H1 (cell line): Measurements from ENCODE around the gene ADPRH. TPM values are rescaled to one million over a fixed set of nuclear protein-coding genes. Genes with fewer than 3 reads are reported as not detected.

Experiments used
- CTCF ChIA-PET: fragments of 300-600 bp; sonication (Branson Sonifier 250); formaldehyde crosslinking; loops from one replicate; lab custom pipeline; 2021; ENCODE audit not compliant: partially characterized antibody; lab: Charles Lee
- POLR2A ChIA-PET: fragments of 300-600 bp; sonication (Branson Sonifier 250); formaldehyde crosslinking; loops from one replicate; lab custom pipeline; 2021; ENCODE audit warnings: inconsistent platforms; ENCODE audit not compliant: partially characterized antibody; lab: Charles Lee
- DNase-seq, 2 experiments: peaks; one replicate each; pipeline versions ENCODE4 v3.0.0 to v3.0.0-alpha.2; 2010 to 2022; ENCODE audit warnings: low spot score in 2 of 2, low read depth in 1 of 2, mixed read lengths in 1 of 2
- FAIRE-seq: peaks from 2 replicates; lab custom pipeline; 2011; peaks lifted over from hg19 to GRCh38; lab: Jason Lieb, UNC
- H2AFZ ChIP-seq: 2 replicates; pipeline ENCODE4 v1.8.1; 2012; ENCODE audit warnings: low read length, inconsistent platforms
- H2AK5ac ChIP-seq: 2 replicates; pipeline ENCODE4 v1.6.1; 2013; ENCODE audit warnings: low read depth, low read length
- H2BK120ac ChIP-seq: replicated peaks from 2 replicates; pipeline ENCODE3; 2013; ENCODE audit warnings: low read depth, low read length, inconsistent platforms
- H2BK12ac ChIP-seq: 2 replicates; pipeline ENCODE4 v1.6.1; 2013; ENCODE audit warnings: low read depth, low read length
- H2BK15ac ChIP-seq: 2 replicates; pipeline ENCODE4 v1.6.1; 2013; ENCODE audit warnings: low read length
- H2BK20ac ChIP-seq: 2 replicates; pipeline ENCODE4 v1.6.1; 2013; ENCODE audit warnings: low read length
- H2BK5ac ChIP-seq: 2 replicates; pipeline ENCODE4 v1.6.1; 2013; ENCODE audit warnings: low read depth, low read length
- H3K14ac ChIP-seq: 2 replicates; pipeline ENCODE4 v1.6.1; 2013; ENCODE audit warnings: inconsistent platforms; ENCODE audit not compliant: insufficient read length
- H3K18ac ChIP-seq: 2 replicates; pipeline ENCODE4 v1.6.1; 2013; ENCODE audit warnings: low read length; ENCODE audit errors: extremely low read depth
- H3K23ac ChIP-seq: 2 replicates; pipeline ENCODE4 v1.6.1; 2013; ENCODE audit warnings: inconsistent platforms; ENCODE audit not compliant: insufficient read length
- H3K23me2 ChIP-seq: 2 replicates; pipeline ENCODE4 v1.6.1; 2013; ENCODE audit warnings: low read depth, low read length
- H3K27ac ChIP-seq: 2 replicates; pipeline ENCODE4 v1.6.1; 2011; ENCODE audit warnings: low read depth, low read length, inconsistent platforms
- H3K27me3 ChIP-seq, 4 experiments: replicated peaks in 1 of 4; 1 replicate in 1 of 4; 2 replicates in 3 of 4; pipeline versions ENCODE4 v1.6.1 to v1.8.1; 2011 to 2013; ENCODE audit warnings: low read length in 3 of 4, mild to moderate bottlenecking in 3 of 4, inconsistent platforms in 2 of 4, mixed read lengths in 2 of 4, moderate library complexity in 1 of 4; ENCODE audit not compliant: control insufficient read depth in 3 of 4, insufficient read depth in 3 of 4; ENCODE audit errors: extremely low read depth in 1 of 4
- H3K36me3 ChIP-seq, 4 experiments: 2 replicates each; pipeline versions ENCODE4 v1.6.1 to v1.8.1; 2011 to 2013; ENCODE audit warnings: mild to moderate bottlenecking in 4 of 4, low read length in 3 of 4, moderate library complexity in 2 of 4, control low read depth in 1 of 4, inconsistent platforms in 1 of 4; ENCODE audit not compliant: insufficient read depth in 4 of 4, control insufficient read depth in 2 of 4
- H3K4ac ChIP-seq: replicated peaks from 2 replicates; pipeline ENCODE3; 2013; ENCODE audit warnings: low read length, low read depth, mixed read lengths, inconsistent platforms; ENCODE audit not compliant: insufficient read length
- H3K4me1 ChIP-seq, 4 experiments: replicated peaks in 1 of 4; 1 replicate in 1 of 4; 2 replicates in 3 of 4; pipeline versions ENCODE4 v1.6.1 to v1.8.1; 2011 to 2013; ENCODE audit warnings: low read length in 3 of 4, inconsistent platforms in 2 of 4, mixed read lengths in 1 of 4; ENCODE audit not compliant: insufficient read depth in 4 of 4, control insufficient read depth in 3 of 4
- H3K4me2 ChIP-seq, 2 experiments: 2 replicates each; pipeline versions ENCODE4 v1.6.1 to v1.8.1; 2011 to 2013; ENCODE audit warnings: low read depth in 2 of 2, low read length in 2 of 2, control low read depth in 1 of 2, inconsistent platforms in 1 of 2, mild to moderate bottlenecking in 1 of 2; ENCODE audit not compliant: insufficient read depth in 1 of 2
- H3K4me3 ChIP-seq, 4 experiments: fragments of 200-600, 300-600 bp in 1 of 4; sonication (generic), shearing (Covaris generic), sonication (Bioruptor Twin) in 1 of 4; 2 replicates each; pipeline versions ENCODE4 v1.5.1 to v1.8.1; 2011 to 2016; ENCODE audit warnings: low read length in 4 of 4, low read depth in 3 of 4, control low read depth in 2 of 4, inconsistent platforms in 2 of 4, mild to moderate bottlenecking in 2 of 4, mixed read lengths in 1 of 4, moderate library complexity in 1 of 4; ENCODE audit not compliant: insufficient read depth in 2 of 4; ENCODE audit errors: extremely low read depth in 1 of 4
- H3K56ac ChIP-seq: replicated peaks from 2 replicates; pipeline ENCODE3; 2013; ENCODE audit warnings: low read depth, mild to moderate bottlenecking, mixed read lengths, low read length, inconsistent platforms; ENCODE audit not compliant: insufficient read length
- H3K79me1 ChIP-seq: 2 replicates; pipeline ENCODE4 v1.6.1; 2013; ENCODE audit warnings: low read depth, low read length, control low read depth
- H3K79me2 ChIP-seq, 2 experiments: 2 replicates each; pipeline versions ENCODE4 v1.6.1 to v1.8.1; 2012 to 2013; ENCODE audit warnings: low read length in 2 of 2, mild to moderate bottlenecking in 2 of 2, inconsistent platforms in 1 of 2; ENCODE audit not compliant: insufficient read depth in 2 of 2, control insufficient read depth in 1 of 2
- H3K9ac ChIP-seq, 4 experiments: replicated peaks in 1 of 4; 1 replicate in 1 of 4; 2 replicates in 3 of 4; pipeline versions ENCODE4 v1.6.1 to v1.8.1; 2011 to 2013; ENCODE audit warnings: low read depth in 3 of 4, low read length in 3 of 4, control low read depth in 2 of 4, mild to moderate bottlenecking in 2 of 4, moderate library complexity in 2 of 4, inconsistent platforms in 1 of 4; ENCODE audit errors: extremely low read depth in 1 of 4
- H3K9me3 ChIP-seq, 2 experiments: 2 replicates each; pipeline versions ENCODE4 v1.6.1 to v1.8.1; 2012 to 2013; ENCODE audit warnings: mild to moderate bottlenecking in 2 of 2, moderate library complexity in 2 of 2, control low read depth in 1 of 2, inconsistent platforms in 1 of 2, low read depth in 1 of 2, low read length in 1 of 2, mixed read lengths in 1 of 2; ENCODE audit not compliant: insufficient read depth in 2 of 2
- H4K20me1 ChIP-seq, 2 experiments: replicated peaks in 1 of 2; 2 replicates each; pipeline versions ENCODE3 to v1.8.1; 2011 to 2013; ENCODE audit warnings: inconsistent platforms in 2 of 2, low read length in 2 of 2, mild to moderate bottlenecking in 1 of 2; ENCODE audit not compliant: insufficient read depth in 2 of 2, control insufficient read depth in 1 of 2
- H4K5ac ChIP-seq: 2 replicates; pipeline ENCODE4 v1.6.1; 2013; ENCODE audit warnings: low read length, low read depth, mixed read lengths, inconsistent platforms; ENCODE audit not compliant: insufficient read length
- H4K8ac ChIP-seq: 2 replicates; pipeline ENCODE4 v1.8.0; 2013; ENCODE audit warnings: mild to moderate bottlenecking, moderate library complexity, low read length, inconsistent platforms; ENCODE audit not compliant: insufficient read depth; ENCODE audit errors: extremely low read depth
- H4K91ac ChIP-seq: replicated peaks from 2 replicates; pipeline ENCODE3; 2013; ENCODE audit warnings: low read length, mixed read lengths, inconsistent platforms; ENCODE audit not compliant: insufficient read length
- BCL11A ChIP-seq, 2 experiments: IDR thresholded peaks; one replicate each; pipeline ENCODE4 v1.6.1; 2011; ENCODE audit warnings: low read depth in 2 of 2, low read length in 2 of 2, mild to moderate bottlenecking in 2 of 2
- JUN ChIP-seq: IDR thresholded peaks from 2 replicates; pipeline ENCODE4 v1.6.1; 2011; ENCODE audit warnings: low read depth, mild to moderate bottlenecking, improper control_type of control experiment, low read length
- KDM4A ChIP-seq: IDR thresholded peaks from one replicate; pipeline ENCODE4 v1.7.1; 2012; ENCODE audit warnings: low read depth, mild to moderate bottlenecking, moderate library complexity, low read length, inconsistent platforms; ENCODE audit not compliant: severe bottlenecking
- KDM5A ChIP-seq: fragments of 200-600 bp; IDR thresholded peaks from 2 replicates; pipeline ENCODE4 v1.7.1; 2012; ENCODE audit warnings: mild to moderate bottlenecking, low read length, inconsistent platforms, mixed read lengths
- MAFK ChIP-seq: IDR thresholded peaks from 2 replicates; pipeline ENCODE4 v1.6.1; 2012; ENCODE audit warnings: low read depth, mild to moderate bottlenecking, improper control_type of control experiment, low read length
- POU5F1 ChIP-seq: IDR thresholded peaks from 2 replicates; pipeline ENCODE4 v1.6.1; 2011; ENCODE audit warnings: low read depth, mild to moderate bottlenecking, low read length, moderate library complexity
- SIRT6 ChIP-seq: IDR thresholded peaks from one replicate; pipeline ENCODE4 v1.7.1; 2012; ENCODE audit warnings: low read length, inconsistent platforms
- SP2 ChIP-seq: IDR thresholded peaks from 2 replicates; pipeline ENCODE4 v1.6.1; 2012; ENCODE audit warnings: mild to moderate bottlenecking, low read length, inconsistent platforms
- WGBS, 2 experiments: shearing (Covaris generic) in 1 of 2; methylation state at CpG; one replicate each; pipeline versions ENCODE4 v1.1.6 to v1.1.7; 2013 to 2015; ENCODE audit warnings: low lambda C conversion rate in 2 of 2, mixed read lengths in 2 of 2, inconsistent platforms in 1 of 2, low coverage in 1 of 2, missing lambda C conversion rate in 1 of 2; ENCODE audit not compliant: insufficient replicate concordance in 2 of 2, insufficient coverage in 1 of 2, insufficient read length in 1 of 2; ENCODE audit errors: extremely low coverage in 1 of 2, missing lambda C conversion rate in 1 of 2; 5-methylcytosine and 5-hydroxymethylcytosine counted together
- polyA plus RNA-seq, 7 experiments: library from polyadenylated mRNA; depleted of rRNA in 3 of 7; stranded (reverse) in 5 of 7; unstranded in 2 of 7; fragments of >200 nt in 5 of 7; fragments of 200-250 nt in 2 of 7; gene quantifications; 1 replicate in 5 of 7; 2 replicates in 1 of 7; 4 replicates in 1 of 7; pipeline versions ENCODE4 v1.2.1 to v1.2.3, GENCODE V29; 2011 to 2013; ENCODE audit warnings: missing spikeins in 2 of 7, mixed read lengths in 2 of 7
- total RNA-seq: library from RNA; stranded (reverse); fragmentation: NEBNext Ultra II Directional; extraction: Animal tissue kit (Norgen Biotek cat#: 25700); gene quantifications from 2 replicates; pipeline ENCODE4 v1.2.1, GENCODE V29; 2021
- TF ChIP-seq, protein P1 (sequence below): IDR thresholded peaks from 2 replicates; pipeline ENCODE4 v1.6.1; 2011; ENCODE audit warnings: low read length, improper control_type of control experiment
- TF ChIP-seq, protein P2 (sequence below): IDR thresholded peaks from 2 replicates; pipeline ENCODE4 v1.6.1; 2012; ENCODE audit warnings: low read length, inconsistent platforms
- TF ChIP-seq, protein P3 (sequence below): IDR thresholded peaks from 2 replicates; pipeline ENCODE4 v1.6.1; 2011; ENCODE audit warnings: low read depth, mild to moderate bottlenecking, low read length; ENCODE audit not compliant: insufficient read depth

The ADPRH gene
- total and polyA plus RNA-seq, 2 of the 8 experiments (the other 6 are each of a cell fraction or from before 2014, with no cell fraction given): 2.6 to 4.2 TPM

DNA sequence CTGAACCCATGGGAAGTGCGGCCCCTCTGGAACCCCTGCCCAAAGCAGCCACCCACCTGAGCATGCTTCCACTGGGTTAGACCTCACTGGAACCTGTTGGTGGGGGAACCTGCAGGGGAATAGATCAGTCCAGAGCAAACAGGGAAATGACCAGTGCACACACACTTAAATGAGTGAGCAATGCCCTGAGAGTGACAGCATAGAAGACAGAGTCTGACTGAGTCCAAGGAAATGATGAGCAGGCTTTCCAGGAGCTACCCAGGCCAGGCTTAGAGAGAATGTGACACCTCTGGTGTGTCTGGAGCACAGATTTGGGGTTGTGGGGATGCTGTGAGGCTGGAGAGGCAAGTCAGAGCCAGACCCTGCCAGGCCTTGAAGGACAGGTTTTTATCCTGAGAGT is 46.9 kb downstream of the ADPRH start:
- Histone ChIP-seq H3K27ac (no peak overlapping the region), H2BK12ac (no peak overlapping the region), H3K23me2 (no peaks in the 10 kb centered on the region), H3K36me3 (no peaks in the 10 kb centered on the region), H3K4ac (no peak overlapping the region), H2BK20ac (no peak overlapping the region), H2BK120ac (no peak overlapping the region), H3K9me3 (no peaks in the 10 kb centered on the region), H3K56ac (no peak overlapping the region), H4K20me1 (no peaks in the 10 kb centered on the region), H3K79me2 (no peaks in the 10 kb centered on the region), H4K91ac (no peak overlapping the region), H2BK15ac (no peak overlapping the region), H3K23ac (no peak overlapping the region), H3K27me3 (no peaks in the 10 kb centered on the region), H4K5ac (no peak overlapping the region), H3K18ac (no peak overlapping the region), H2BK5ac (no peak overlapping the region), H3K9ac (no peak overlapping the region), H3K14ac (no peak overlapping the region), H3K79me1 (no peaks in the 10 kb centered on the region), H4K8ac (no peak overlapping the region), H3K4me1 (peaks cover 0 to 6% (median 1%) of the 10 kb centered on the region in 4 experiments; a peak in 2 of 7 replicates), H3K4me2 (no peak overlapping the region), H2AK5ac (no peak overlapping the region), H2AFZ (0 out of 2 replicates have a peak overlapping the region, but pooled peaks have one; percentile 58), H3K4me3 (no peak overlapping the region)
- CTCF ChIA-PET: interaction anchor here (1.6 kb wide), 1 partner anchor 182 kb away, joined by 3 read pairs; no protein-coding TSS in a partner anchor
- DNase-seq (no peak), FAIRE-seq (no peak)
- POLR2A ChIA-PET: interaction anchor here (1.1 kb wide), 1 partner anchor 29 kb away, joined by 3 read pairs; no protein-coding TSS in a partner anchor
- 91% methylated on average over 1 of the region's 1 CpG; no CpG with 5 or more reads in 1 of the 2 experiments for WGBS, 2 experiments
- TF ChIP-seq, protein P1, sequence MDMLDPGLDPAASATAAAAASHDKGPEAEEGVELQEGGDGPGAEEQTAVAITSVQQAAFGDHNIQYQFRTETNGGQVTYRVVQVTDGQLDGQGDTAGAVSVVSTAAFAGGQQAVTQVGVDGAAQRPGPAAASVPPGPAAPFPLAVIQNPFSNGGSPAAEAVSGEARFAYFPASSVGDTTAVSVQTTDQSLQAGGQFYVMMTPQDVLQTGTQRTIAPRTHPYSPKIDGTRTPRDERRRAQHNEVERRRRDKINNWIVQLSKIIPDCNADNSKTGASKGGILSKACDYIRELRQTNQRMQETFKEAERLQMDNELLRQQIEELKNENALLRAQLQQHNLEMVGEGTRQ: no peak
- TF ChIP-seq SP2: no peak
- no peak for TF ChIP-seq SIRT6
- no peak for TF ChIP-seq MAFK
- TF ChIP-seq JUN: no peak
- TF ChIP-seq KDM5A: no peak
- TF ChIP-seq, protein P2, sequence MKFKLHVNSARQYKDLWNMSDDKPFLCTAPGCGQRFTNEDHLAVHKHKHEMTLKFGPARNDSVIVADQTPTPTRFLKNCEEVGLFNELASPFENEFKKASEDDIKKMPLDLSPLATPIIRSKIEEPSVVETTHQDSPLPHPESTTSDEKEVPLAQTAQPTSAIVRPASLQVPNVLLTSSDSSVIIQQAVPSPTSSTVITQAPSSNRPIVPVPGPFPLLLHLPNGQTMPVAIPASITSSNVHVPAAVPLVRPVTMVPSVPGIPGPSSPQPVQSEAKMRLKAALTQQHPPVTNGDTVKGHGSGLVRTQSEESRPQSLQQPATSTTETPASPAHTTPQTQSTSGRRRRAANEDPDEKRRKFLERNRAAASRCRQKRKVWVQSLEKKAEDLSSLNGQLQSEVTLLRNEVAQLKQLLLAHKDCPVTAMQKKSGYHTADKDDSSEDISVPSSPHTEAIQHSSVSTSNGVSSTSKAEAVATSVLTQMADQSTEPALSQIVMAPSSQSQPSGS: no peak
- TF ChIP-seq, protein P3, sequence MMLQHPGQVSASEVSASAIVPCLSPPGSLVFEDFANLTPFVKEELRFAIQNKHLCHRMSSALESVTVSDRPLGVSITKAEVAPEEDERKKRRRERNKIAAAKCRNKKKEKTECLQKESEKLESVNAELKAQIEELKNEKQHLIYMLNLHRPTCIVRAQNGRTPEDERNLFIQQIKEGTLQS: no peak
- no peak for TF ChIP-seq BCL11A (IDR thresholded peaks at IDR 0.05; ENCODE audit: low read depth in 2 of 2, low read length in 2 of 2)
- TF ChIP-seq POU5F1: no peak
- TF ChIP-seq KDM4A: no peak
